ENCODE data around the gene APOL1. TPM values are rescaled to one million over a fixed set of nuclear protein-coding genes. Genes with fewer than 3 reads are reported as not detected.
A peak's percentile ranks its signal among the peaks of the same experiment; 100 is the strongest.

APOL1 gene
- polyA plus RNA-seq, 6 donors from 2014 or later: 0.71 to 4.2 (median 2.6) TPM; not detected in 1

GRCh38 chr22:36298118-36298517 is 45.2 kb downstream of the APOL1 start:
- H3K36me3 Mint-ChIP-seq: peaks cover 18 to 27% of the 10 kb centered on the region in 2 donors
- no peaks in the 10 kb centered on the region for H3K9me3 Mint-ChIP-seq
- H3K4me1 Mint-ChIP-seq: peaks cover 3 to 12% (median 6%) of the 10 kb centered on the region in 3 donors
- no peak overlapping the region for H3K27ac Mint-ChIP-seq
- ATAC-seq (ENCODE audit: low read depth in 2 of 2): no peak
- H3K27me3 Mint-ChIP-seq: no peaks in the 10 kb centered on the region
- no peak for DNase-seq
- H3K4me3 Mint-ChIP-seq: no peak overlapping the region

- no peaks in the 10 kb centered on the region for H3K9me3 Mint-ChIP-seq
- peaks cover 3 to 12% (median 6%) of the 10 kb centered on the region in 3 donors for H3K4me1 Mint-ChIP-seq
- H3K4me3 Mint-ChIP-seq: no peak overlapping the region
- H3K27ac Mint-ChIP-seq: no peak overlapping the region
- H3K27me3 Mint-ChIP-seq: no peaks in the 10 kb centered on the region
- peaks cover 18 to 26% of the 10 kb centered on the region in 2 donors for H3K36me3 Mint-ChIP-seq
- no peak for ATAC-seq (ENCODE audit: low read depth in 2 of 2)
- no peak for DNase-seq
Measured at GRCh38 chr22:36298601-36299000, 45.7 kb downstream of the APOL1 start.

DNA sequence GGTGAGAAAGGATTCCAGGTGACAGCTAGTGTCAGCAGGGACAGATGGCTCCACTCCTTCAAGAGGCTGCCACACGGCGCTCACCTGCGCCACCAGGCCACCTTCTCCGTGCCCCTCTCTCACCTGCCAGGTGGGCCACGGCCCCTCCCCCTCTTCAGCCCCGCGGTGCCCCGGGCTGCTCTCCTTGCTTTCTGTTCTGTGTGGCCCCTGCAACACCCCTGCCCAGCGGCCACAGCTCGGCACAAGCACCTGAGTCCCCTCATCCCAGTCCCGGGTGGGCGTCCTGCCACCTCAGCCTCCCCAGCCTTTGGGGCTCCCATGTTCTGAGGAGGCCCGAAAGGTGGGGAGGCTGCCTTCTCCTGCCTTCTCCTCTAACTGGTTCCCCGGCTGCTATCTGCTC is 46.4 kb downstream of the APOL1 start:
- Mint-ChIP-seq H3K27ac (no peak overlapping the region), H3K4me1 (peaks cover 6 to 14% (median 6%) of the 10 kb centered on the region in 3 donors), H3K27me3 (no peaks in the 10 kb centered on the region), H3K36me3 (peaks cover 18 to 24% of the 10 kb centered on the region in 2 donors), H3K4me3 (peak overlapping the region in 3 of 8 donors; percentile 61 to 78 (median 63)), H3K9me3 (no peaks in the 10 kb centered on the region)
- DNase-seq: no peak
- ATAC-seq (ENCODE audit: low read depth in 2 of 2): no peak

DNA sequence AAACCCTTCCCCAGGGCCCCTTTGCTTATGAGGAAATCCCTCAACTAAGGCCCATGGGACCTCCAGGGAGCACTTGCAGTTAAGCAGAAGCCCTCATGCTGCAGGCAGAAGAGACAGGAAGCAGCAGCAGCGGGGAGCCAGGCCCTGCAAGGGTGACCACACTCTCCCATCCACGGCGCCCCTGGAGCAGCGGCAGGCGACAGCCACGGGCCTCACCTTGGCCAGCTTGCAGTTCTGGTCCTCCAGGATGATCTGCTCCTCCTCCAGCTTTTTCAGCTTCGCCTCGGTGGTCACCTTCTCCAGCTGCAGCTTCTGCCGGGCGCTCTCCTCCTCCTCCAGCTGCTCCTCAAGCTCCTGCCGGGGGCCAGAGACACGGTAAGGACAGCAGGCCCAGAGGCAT is 47.0 kb downstream of the APOL1 start:
- no peaks in the 10 kb centered on the region for H3K9me3 Mint-ChIP-seq
- DNase-seq (no peak), ATAC-seq (ENCODE audit: low read depth in 2 of 2) (no peak)
- H3K27me3 Mint-ChIP-seq: no peaks in the 10 kb centered on the region
- H3K4me3 Mint-ChIP-seq: no peak overlapping the region
- peaks cover 6 to 14% (median 6%) of the 10 kb centered on the region in 3 donors for H3K4me1 Mint-ChIP-seq
- H3K36me3 Mint-ChIP-seq: peaks cover 18 to 23% of the 10 kb centered on the region in 2 donors
- H3K27ac Mint-ChIP-seq: peak overlapping the region in 2 of 6 donors; percentile 20 to 53

GRCh38 chr22:36300396-36301212 is 47.7 kb downstream of the APOL1 start:
- DNase-seq (no peak), ATAC-seq (ENCODE audit: low read depth in 2 of 2) (no peak)
- H3K9me3 Mint-ChIP-seq: no peaks in the 10 kb centered on the region
- peaks cover 18 to 25% of the 10 kb centered on the region in 2 donors for H3K36me3 Mint-ChIP-seq
- H3K4me3 Mint-ChIP-seq: peak overlapping the region in 1 of 8 donors; percentile 74
- H3K4me1 Mint-ChIP-seq: peaks cover 6 to 14% (median 6%) of the 10 kb centered on the region in 3 donors
- peak overlapping the region in 3 of 6 donors; percentile 53 to 75 (median 54) for H3K27ac Mint-ChIP-seq
- H3K27me3 Mint-ChIP-seq: no peaks in the 10 kb centered on the region

GRCh38 chr22:36301384-36301828 is 48.5 kb downstream of the APOL1 start:
- no peaks in the 10 kb centered on the region for H3K27me3 Mint-ChIP-seq
- peak overlapping the region in 4 of 6 donors; percentile 60 to 79 (median 76) for H3K27ac Mint-ChIP-seq
- H3K36me3 Mint-ChIP-seq: peaks cover 18 to 23% of the 10 kb centered on the region in 2 donors
- peak overlapping the region in 2 of 8 donors; percentile 15 to 74 for H3K4me3 Mint-ChIP-seq
- DNase-seq (peak; percentile 70), ATAC-seq (ENCODE audit: low read depth in 2 of 2) (peak; percentile 88 to 89)
- H3K4me1 Mint-ChIP-seq: peaks cover 6 to 14% (median 6%) of the 10 kb centered on the region in 3 donors
- no peaks in the 10 kb centered on the region for H3K9me3 Mint-ChIP-seq

DNA sequence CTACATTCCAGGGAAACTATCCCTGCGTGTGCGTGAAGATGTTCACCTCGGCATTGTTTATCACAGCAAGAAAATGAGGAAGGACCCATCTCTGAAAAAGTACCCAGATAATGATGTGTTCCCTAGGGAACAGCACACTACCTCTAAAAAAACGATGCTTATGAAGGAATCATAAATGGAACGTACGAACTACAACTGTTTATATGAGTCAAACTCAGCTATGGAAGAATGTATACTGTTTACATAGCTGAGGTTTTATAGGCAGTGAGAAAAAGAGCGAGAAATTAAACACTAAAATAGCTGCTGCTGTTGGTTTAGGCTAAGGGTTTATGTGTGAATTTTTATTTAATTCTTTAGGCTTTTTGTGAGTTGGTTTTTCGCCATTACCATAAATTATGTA is 48.9 kb downstream of the APOL1 start:
- peaks cover 6 to 14% (median 6%) of the 10 kb centered on the region in 3 donors for H3K4me1 Mint-ChIP-seq
- DNase-seq: no peak
- peak overlapping the region in 2 of 8 donors; percentile 15 to 74 for H3K4me3 Mint-ChIP-seq
- no peaks in the 10 kb centered on the region for H3K27me3 Mint-ChIP-seq
- peak overlapping the region in 5 of 6 donors; percentile 14 to 79 (median 75) for H3K27ac Mint-ChIP-seq
- peak; percentile 27 to 28 for ATAC-seq (ENCODE audit: low read depth in 2 of 2)
- peaks cover 17 to 21% of the 10 kb centered on the region in 2 donors for H3K36me3 Mint-ChIP-seq
- H3K9me3 Mint-ChIP-seq: no peaks in the 10 kb centered on the region

DNA sequence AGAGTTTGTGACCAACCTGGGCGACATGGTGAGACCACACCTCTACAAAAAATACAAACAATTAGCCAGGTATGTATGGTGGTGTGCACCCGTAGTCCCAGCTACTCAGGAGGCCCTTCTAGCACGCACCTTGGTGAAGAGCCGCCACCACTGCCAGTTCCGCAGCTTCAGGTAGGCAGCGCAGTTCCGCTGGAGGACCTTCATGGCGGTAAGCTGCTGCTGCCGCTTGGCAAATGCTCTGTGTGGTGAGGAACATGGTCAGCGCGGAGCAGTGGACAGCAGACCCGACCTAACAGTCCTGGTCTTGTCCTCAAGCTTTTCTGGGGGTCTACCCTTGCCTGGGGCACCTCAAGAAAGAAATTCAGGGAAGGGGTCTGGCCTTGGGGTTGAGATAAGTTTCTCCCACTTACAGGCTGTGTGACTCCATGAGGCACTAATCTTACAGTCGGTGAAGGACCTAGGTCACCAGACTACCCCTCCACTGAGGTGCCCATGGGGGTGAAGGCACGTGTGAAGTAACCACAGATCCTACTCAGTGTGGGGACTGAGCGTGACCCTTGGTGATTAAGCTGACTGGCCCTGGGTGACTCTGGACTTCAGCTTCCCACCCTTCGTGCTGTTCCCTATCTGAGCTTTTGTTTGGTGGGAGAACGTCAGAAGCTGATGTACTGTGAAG is 49.6 kb downstream of the APOL1 start:
- H3K4me1 Mint-ChIP-seq: peaks cover 3 to 14% (median 6%) of the 10 kb centered on the region in 3 donors
- ATAC-seq (ENCODE audit: low read depth in 2 of 2) (no peak), DNase-seq (no peak)
- H3K27me3 Mint-ChIP-seq: no peaks in the 10 kb centered on the region
- H3K4me3 Mint-ChIP-seq: peak overlapping the region in 1 of 8 donors; percentile 44
- H3K27ac Mint-ChIP-seq: peak overlapping the region in 4 of 6 donors; percentile 11 to 75 (median 31)
- H3K9me3 Mint-ChIP-seq: no peaks in the 10 kb centered on the region
- H3K36me3 Mint-ChIP-seq: peaks cover 10 to 15% of the 10 kb centered on the region in 2 donors

DNA sequence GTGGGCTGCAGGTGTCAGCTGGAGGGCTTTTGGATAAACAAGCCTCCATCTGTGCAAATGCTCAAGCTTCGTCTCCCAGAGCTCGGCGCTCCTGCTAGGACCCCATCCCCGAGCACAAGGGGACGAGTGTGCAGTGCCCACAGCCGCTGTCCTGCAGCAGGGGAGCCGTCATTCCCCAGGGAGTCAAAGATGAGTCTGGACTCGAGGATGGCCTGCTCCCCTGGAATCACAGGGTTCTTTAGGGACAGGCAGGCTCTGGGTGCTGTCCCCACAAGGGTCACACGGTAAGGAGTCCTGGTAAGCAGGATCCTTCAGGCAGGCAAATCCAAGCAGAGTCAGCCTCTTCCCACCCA is 50.2 kb downstream of the APOL1 start:
- H3K27ac Mint-ChIP-seq: peak overlapping the region in 2 of 6 donors; percentile 11 to 47
- H3K4me1 Mint-ChIP-seq: peaks cover 3 to 14% (median 6%) of the 10 kb centered on the region in 3 donors
- H3K4me3 Mint-ChIP-seq: peak overlapping the region in 1 of 8 donors; percentile 44
- H3K36me3 Mint-ChIP-seq: peaks cover 10 to 15% of the 10 kb centered on the region in 2 donors
- ATAC-seq (ENCODE audit: low read depth in 2 of 2) (no peak), DNase-seq (no peak)
- no peaks in the 10 kb centered on the region for H3K27me3 Mint-ChIP-seq
- no peaks in the 10 kb centered on the region for H3K9me3 Mint-ChIP-seq

DNA sequence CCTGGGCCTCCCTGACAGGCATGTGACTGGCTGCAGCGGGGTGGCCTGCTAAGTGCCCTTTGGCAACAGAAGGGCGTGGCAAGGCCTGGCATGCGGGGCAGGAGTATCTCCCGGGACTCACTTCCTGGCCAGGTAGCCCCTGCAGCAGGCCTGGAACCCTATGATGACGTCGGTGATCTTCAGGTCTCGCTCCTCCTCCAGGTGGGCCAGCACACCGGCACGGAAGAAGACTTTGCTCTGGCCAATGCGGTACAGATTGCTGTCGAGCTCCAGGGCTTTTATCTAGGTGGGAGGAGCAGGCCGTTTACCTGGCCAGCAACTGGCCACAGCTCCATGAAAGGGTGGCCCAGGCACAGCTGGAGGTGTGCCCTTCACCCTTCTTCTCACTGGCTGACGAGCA is 50.9 kb downstream of the APOL1 start:
- Mint-ChIP-seq H3K27me3 (no peaks in the 10 kb centered on the region), H3K4me3 (no peak overlapping the region), H3K36me3 (peaks cover 15 to 22% of the 10 kb centered on the region in 2 donors), H3K4me1 (peaks cover 3 to 14% (median 11%) of the 10 kb centered on the region in 3 donors), H3K27ac (peak overlapping the region in 5 of 6 donors; percentile 47 to 85 (median 78)), H3K9me3 (no peaks in the 10 kb centered on the region)
- ATAC-seq (ENCODE audit: low read depth in 2 of 2) (no peak), DNase-seq (no peak)

DNA sequence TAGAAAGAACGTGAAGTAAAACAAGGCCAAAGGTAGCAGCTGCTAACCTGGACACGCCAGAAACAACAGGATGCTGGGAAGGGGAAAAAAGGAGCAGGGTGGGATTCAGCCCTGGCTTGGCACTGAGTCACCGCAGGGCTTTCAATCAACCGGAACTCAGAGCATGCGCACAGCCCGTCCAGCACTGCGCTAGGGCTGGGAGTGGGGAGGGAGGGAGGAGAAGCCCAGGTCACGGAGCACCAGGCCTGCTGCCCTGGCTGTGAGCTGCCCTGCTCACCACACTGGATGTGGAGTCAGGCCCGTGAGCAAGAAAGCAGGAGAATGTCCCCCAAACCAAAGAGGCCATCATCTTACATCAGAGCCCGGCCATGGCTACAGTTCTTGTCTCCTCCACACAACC is 51.5 kb downstream of the APOL1 start:
- peak overlapping the region in 1 of 6 donors; percentile 79 for H3K27ac Mint-ChIP-seq
- no peak for ATAC-seq (ENCODE audit: low read depth in 2 of 2)
- H3K9me3 Mint-ChIP-seq: no peaks in the 10 kb centered on the region
- DNase-seq: no peak
- H3K4me1 Mint-ChIP-seq: peaks cover 3 to 14% (median 13%) of the 10 kb centered on the region in 3 donors
- peaks cover 15 to 24% of the 10 kb centered on the region in 2 donors for H3K36me3 Mint-ChIP-seq
- H3K27me3 Mint-ChIP-seq: no peaks in the 10 kb centered on the region
- no peak overlapping the region for H3K4me3 Mint-ChIP-seq

DNA sequence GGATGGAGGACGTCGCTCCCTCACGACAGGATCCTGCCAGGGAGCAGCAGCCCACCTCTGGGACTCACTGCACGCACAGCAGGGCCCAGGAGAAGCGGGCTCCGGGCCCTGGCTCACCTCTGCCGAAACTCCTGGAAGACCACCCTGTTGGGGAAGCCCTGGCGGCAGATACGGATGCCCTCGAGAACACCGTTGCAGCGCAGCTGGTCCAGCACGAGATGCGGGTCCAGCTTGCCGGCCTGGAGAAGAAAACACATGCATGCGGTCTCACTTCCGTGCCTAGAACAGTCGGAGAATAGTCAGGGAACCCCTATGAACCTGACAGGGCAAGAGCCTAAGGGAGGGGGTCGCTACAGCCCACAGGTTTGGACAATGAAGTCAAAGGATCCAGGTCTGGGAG is 52.9 kb downstream of the APOL1 start:
- DNase-seq (no peak), ATAC-seq (ENCODE audit: low read depth in 2 of 2) (no peak)
- Mint-ChIP-seq H3K4me1 (peaks cover 3 to 13% (median 13%) of the 10 kb centered on the region in 3 donors), H3K36me3 (peaks cover 15 to 24% of the 10 kb centered on the region in 2 donors), H3K9me3 (no peaks in the 10 kb centered on the region), H3K27me3 (no peaks in the 10 kb centered on the region), H3K4me3 (no peak overlapping the region), H3K27ac (no peak overlapping the region)

GRCh38 chr22:36306227-36306626 is 53.3 kb downstream of the APOL1 start:
- Mint-ChIP-seq H3K4me1 (peaks cover 3 to 12% (median 10%) of the 10 kb centered on the region in 3 donors), H3K27me3 (no peaks in the 10 kb centered on the region), H3K27ac (peak overlapping the region in 1 of 6 donors; percentile 44), H3K9me3 (no peaks in the 10 kb centered on the region), H3K36me3 (peaks cover 12 to 24% of the 10 kb centered on the region in 2 donors), H3K4me3 (no peak overlapping the region)
- ATAC-seq (ENCODE audit: low read depth in 2 of 2) (no peak), DNase-seq (no peak)
